ENCODE measurements around the gene XIAP.

GRCh38 chrX:123943488-123943887 lies 83.6 kb downstream of the XIAP start:
- TF ChIP-seq POLR2AphosphoS5 (IDR thresholded peaks at IDR 0.05) (no peak), POLR2A (IDR thresholded peaks at IDR 0.05) (no peak)
- TF ChIP-seq, protein P1, sequence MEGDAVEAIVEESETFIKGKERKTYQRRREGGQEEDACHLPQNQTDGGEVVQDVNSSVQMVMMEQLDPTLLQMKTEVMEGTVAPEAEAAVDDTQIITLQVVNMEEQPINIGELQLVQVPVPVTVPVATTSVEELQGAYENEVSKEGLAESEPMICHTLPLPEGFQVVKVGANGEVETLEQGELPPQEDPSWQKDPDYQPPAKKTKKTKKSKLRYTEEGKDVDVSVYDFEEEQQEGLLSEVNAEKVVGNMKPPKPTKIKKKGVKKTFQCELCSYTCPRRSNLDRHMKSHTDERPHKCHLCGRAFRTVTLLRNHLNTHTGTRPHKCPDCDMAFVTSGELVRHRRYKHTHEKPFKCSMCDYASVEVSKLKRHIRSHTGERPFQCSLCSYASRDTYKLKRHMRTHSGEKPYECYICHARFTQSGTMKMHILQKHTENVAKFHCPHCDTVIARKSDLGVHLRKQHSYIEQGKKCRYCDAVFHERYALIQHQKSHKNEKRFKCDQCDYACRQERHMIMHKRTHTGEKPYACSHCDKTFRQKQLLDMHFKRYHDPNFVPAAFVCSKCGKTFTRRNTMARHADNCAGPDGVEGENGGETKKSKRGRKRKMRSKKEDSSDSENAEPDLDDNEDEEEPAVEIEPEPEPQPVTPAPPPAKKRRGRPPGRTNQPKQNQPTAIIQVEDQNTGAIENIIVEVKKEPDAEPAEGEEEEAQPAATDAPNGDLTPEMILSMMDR (IDR thresholded peaks at IDR 0.05) = no peak

Measured in breast epithelium (tissue), 3 donors.